T-helper 2 cell treated with Interferon-gamma antibody and Interleukin-4, amounts not matched to agents 5 μg/mL and 100 μg/mL, for 36 hours (primary cell): Measurements from ENCODE around the gene NUCB1.
"Not testable (repeated sequence)": the region's sequence is repeated elsewhere in the genome, so short reads cannot be mapped to it uniquely, and the experiment has no call there.

ENCODE experiments used
- DNase-seq: peaks from one replicate; pipeline ENCODE4 v3.0.0; 2021; ENCODE audit warnings: low spot score
- H3K27ac Mint-ChIP-seq: one replicate; pipeline ENCODE4 v1.8.0; 2021; ENCODE audit warnings: mild to moderate bottlenecking, mixed read lengths
- H3K27me3 Mint-ChIP-seq: one replicate; pipeline ENCODE4 v1.8.0; 2021; ENCODE audit warnings: low read depth, mixed read lengths
- H3K36me3 Mint-ChIP-seq: one replicate; pipeline ENCODE4 v1.8.0; 2021; ENCODE audit warnings: low read depth, mixed read lengths
- H3K4me1 Mint-ChIP-seq: one replicate; pipeline ENCODE4 v1.8.0; 2021; ENCODE audit warnings: low read depth, mixed read lengths
- H3K4me3 Mint-ChIP-seq: one replicate; pipeline ENCODE4 v1.8.0; 2022; ENCODE audit warnings: mild to moderate bottlenecking, moderate library complexity, mixed read lengths
- H3K9me3 Mint-ChIP-seq: one replicate; pipeline ENCODE4 v1.8.0; 2021; ENCODE audit warnings: mixed read lengths

NUCB1 gene

GRCh38 chr19:48870048-48870447, 30.1 kb upstream of the NUCB1 start:
- Mint-ChIP-seq H3K4me3 (no peak overlapping the region), H3K4me1 (peaks cover 28% of the 10 kb centered on the region), H3K27ac (no peak overlapping the region), H3K9me3 (no peaks in the 10 kb centered on the region), H3K36me3 (peaks cover 25% of the 10 kb centered on the region), H3K27me3 (peaks cover 5% of the 10 kb centered on the region)
- DNase-seq = no peak

GRCh38 chr19:48871471-48872181, 28.5 kb upstream of the NUCB1 start:
- Mint-ChIP-seq H3K4me3 (peak overlapping the region; percentile 100), H3K36me3 (peaks cover 39% of the 10 kb centered on the region)

GRCh38 chr19:48872182-48872883, 27.8 kb upstream of the NUCB1 start, which contains the start of gene PPP1R15A:
Gene PPP1R15A, plus strand, starts transcription at chr19:48872421. Its CDS starts 813 bp downstream, at chr19:48873234.
- Mint-ChIP-seq H3K36me3 (peaks cover 39% of the 10 kb centered on the region), H3K4me1 (peaks cover 41% of the 10 kb centered on the region), H3K27me3 (peaks cover 2% of the 10 kb centered on the region), H3K4me3 (peak within 1 kb of the TSS; percentile 100), H3K27ac (peak within 1 kb of the TSS; percentile 100), H3K9me3 (no peaks in the 10 kb centered on the region)
- peak; percentile 99 for DNase-seq

More at GRCh38 chr19:48871471-48872181, 28.5 kb upstream of the NUCB1 start:
- Mint-ChIP-seq H3K27ac (peak overlapping the region; percentile 100), H3K4me1 (peaks cover 41% of the 10 kb centered on the region)
- H3K27me3 Mint-ChIP-seq, DNase-seq, H3K9me3 Mint-ChIP-seq: not testable (repeated sequence)

GRCh38 chr19:48872884-48873475, 27.1 kb upstream of the NUCB1 start:
- H3K9me3 Mint-ChIP-seq = no peaks in the 10 kb centered on the region
- H3K27ac Mint-ChIP-seq = peak overlapping the region; percentile 100
- H3K4me3 Mint-ChIP-seq = peak overlapping the region; percentile 100
- DNase-seq = peak; percentile 76
- peaks cover 43% of the 10 kb centered on the region for H3K4me1 Mint-ChIP-seq
- H3K36me3 Mint-ChIP-seq = peaks cover 45% of the 10 kb centered on the region
- peaks cover 2% of the 10 kb centered on the region for H3K27me3 Mint-ChIP-seq

GRCh38 chr19:48873476-48874302, 26.4 kb upstream of the NUCB1 start:
- H3K9me3 Mint-ChIP-seq = no peaks in the 10 kb centered on the region
- H3K4me3 Mint-ChIP-seq = peak overlapping the region; percentile 100
- no peaks in the 10 kb centered on the region for H3K27me3 Mint-ChIP-seq
- H3K27ac Mint-ChIP-seq = peak overlapping the region; percentile 100
- peak; percentile 18 for DNase-seq
- H3K4me1 Mint-ChIP-seq = peaks cover 45% of the 10 kb centered on the region
- peaks cover 51% of the 10 kb centered on the region for H3K36me3 Mint-ChIP-seq

GRCh38 chr19:48874303-48875135, 25.6 kb upstream of the NUCB1 start:
- Mint-ChIP-seq H3K27ac (peak overlapping the region; percentile 100), H3K36me3 (peaks cover 53% of the 10 kb centered on the region), H3K4me3 (peak overlapping the region; percentile 100), H3K9me3 (no peaks in the 10 kb centered on the region), H3K4me1 (peaks cover 46% of the 10 kb centered on the region), H3K27me3 (no peaks in the 10 kb centered on the region)
- peak; percentile 16 for DNase-seq

- H3K4me1 Mint-ChIP-seq = peaks cover 46% of the 10 kb centered on the region
- H3K27ac Mint-ChIP-seq = peak overlapping the region; percentile 100
- peak; percentile 49 for DNase-seq
- not testable (repeated sequence) for H3K9me3 Mint-ChIP-seq, H3K27me3 Mint-ChIP-seq
- H3K4me3 Mint-ChIP-seq = peak overlapping the region; percentile 100
- peaks cover 54% of the 10 kb centered on the region for H3K36me3 Mint-ChIP-seq
Observed at GRCh38 chr19:48876043-48876981, 23.8 kb upstream of the NUCB1 start.

- DNase-seq = no peak
- Mint-ChIP-seq H3K4me1 (peaks cover 40% of the 10 kb centered on the region), H3K27me3 (no peaks in the 10 kb centered on the region), H3K27ac (peak overlapping the region; percentile 67), H3K36me3 (peaks cover 50% of the 10 kb centered on the region), H3K9me3 (no peaks in the 10 kb centered on the region), H3K4me3 (no peak overlapping the region)
Observed at GRCh38 chr19:48877855-48878195, 22.3 kb upstream of the NUCB1 start.

- Mint-ChIP-seq H3K4me3 (peak overlapping the region; percentile 36), H3K27me3 (no peaks in the 10 kb centered on the region), H3K4me1 (peaks cover 35% of the 10 kb centered on the region), H3K9me3 (no peaks in the 10 kb centered on the region), H3K36me3 (peaks cover 46% of the 10 kb centered on the region), H3K27ac (peak overlapping the region; percentile 67)
- no peak for DNase-seq
Observed at GRCh38 chr19:48878196-48879024, 21.7 kb upstream of the NUCB1 start.

GRCh38 chr19:48879025-48879637, 21.0 kb upstream of the NUCB1 start:
- H3K27me3 Mint-ChIP-seq = no peaks in the 10 kb centered on the region
- peak overlapping the region; percentile 67 for H3K27ac Mint-ChIP-seq
- DNase-seq = no peak

GRCh38 chr19:48879696-48880095, 20.4 kb upstream of the NUCB1 start:
- Mint-ChIP-seq H3K4me1 (peaks cover 23% of the 10 kb centered on the region), H3K36me3 (peaks cover 33% of the 10 kb centered on the region)
- not testable (repeated sequence) for H3K4me3 Mint-ChIP-seq, DNase-seq, H3K27me3 Mint-ChIP-seq, H3K27ac Mint-ChIP-seq, H3K9me3 Mint-ChIP-seq

More at GRCh38 chr19:48879025-48879637, 21.0 kb upstream of the NUCB1 start:
- peaks cover 27% of the 10 kb centered on the region for H3K4me1 Mint-ChIP-seq
- no peaks in the 10 kb centered on the region for H3K9me3 Mint-ChIP-seq
- no peak overlapping the region for H3K4me3 Mint-ChIP-seq
- H3K36me3 Mint-ChIP-seq = peaks cover 38% of the 10 kb centered on the region
